Stimulated activated CD8-positive, alpha-beta memory T cell treated with anti-CD3 and anti-CD28 coated beads, Interleukin-7, amount 100 ng/mL, for 48 hours (primary cell): ENCODE data around the gene GATA6.

Experiments used
- DNase-seq, 2 donors: peaks; one replicate each; pipeline ENCODE4 v3.0.0-alpha.2; 2020; ENCODE audit warnings: low read depth in 1 of 2; ENCODE audit errors: extremely low read depth in 1 of 2

The GATA6 gene

DNA sequence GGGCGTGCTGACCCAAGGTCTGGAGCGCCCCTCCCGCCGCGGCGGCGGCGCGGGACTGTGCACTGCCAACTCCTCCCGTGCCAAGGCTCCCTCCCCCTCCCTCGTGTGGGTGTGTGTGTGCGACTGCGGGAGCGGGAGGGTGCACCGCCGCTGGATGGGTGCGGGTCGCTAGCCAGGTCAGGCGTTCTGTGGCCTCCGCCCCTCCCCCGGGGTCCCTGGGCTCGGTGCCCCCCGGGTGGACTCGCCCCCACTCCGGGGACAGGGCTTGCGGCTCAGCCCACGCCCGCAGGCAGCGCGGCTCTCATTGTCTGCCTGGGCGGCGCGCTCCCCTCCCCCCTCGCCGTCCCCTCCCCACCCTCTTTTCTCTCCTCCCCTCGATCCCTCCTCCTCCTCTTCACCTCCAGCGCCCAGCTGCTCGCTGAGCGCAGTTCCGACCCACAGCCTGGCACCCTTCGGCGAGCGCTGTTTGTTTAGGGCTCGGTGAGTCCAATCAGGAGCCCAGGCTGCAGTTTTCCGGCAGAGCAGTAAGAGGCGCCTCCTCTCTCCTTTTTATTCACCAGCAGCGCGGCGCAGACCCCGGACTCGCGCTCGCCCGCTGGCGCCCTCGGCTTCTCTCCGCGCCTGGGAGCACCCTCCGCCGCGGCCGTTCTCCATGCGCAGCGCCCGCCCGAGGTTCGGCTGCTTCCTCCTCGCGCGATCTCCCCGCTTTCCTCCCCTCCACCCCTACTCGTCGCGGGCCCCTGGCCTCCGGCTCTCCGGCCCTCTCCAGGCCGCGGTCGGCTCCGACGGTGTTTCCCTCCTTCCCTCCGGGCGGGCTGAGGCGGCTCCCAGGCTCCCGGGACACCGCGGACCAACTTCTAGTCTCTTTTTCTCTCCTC is at the start of gene GATA6:
Gene GATA6 (plus strand): TSS at position 579 of the 878 bp plus-strand sequence. CDS start 1,556 bp downstream, outside the sequence.
- peak; percentile 27 to 29 for DNase-seq

DNA sequence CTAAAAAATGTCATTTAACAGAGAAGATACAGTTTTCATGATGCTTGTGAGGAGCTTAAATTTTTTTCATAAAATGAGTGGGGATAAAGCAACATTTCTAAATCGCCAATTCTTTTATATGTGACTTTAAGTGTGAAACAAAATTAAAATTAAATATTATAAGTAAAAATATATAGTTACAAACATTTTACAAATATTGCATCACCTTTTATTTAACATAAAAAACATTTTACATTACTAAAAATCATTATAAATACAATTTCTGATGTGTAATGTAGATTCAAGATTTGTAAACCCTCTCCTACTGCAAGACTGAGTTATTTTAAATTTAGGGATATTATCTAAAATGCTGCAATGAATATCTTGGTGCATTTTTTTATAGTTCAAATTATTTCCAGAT is 44.4 kb upstream of the GATA6 start:
- no peak for DNase-seq

DNA sequence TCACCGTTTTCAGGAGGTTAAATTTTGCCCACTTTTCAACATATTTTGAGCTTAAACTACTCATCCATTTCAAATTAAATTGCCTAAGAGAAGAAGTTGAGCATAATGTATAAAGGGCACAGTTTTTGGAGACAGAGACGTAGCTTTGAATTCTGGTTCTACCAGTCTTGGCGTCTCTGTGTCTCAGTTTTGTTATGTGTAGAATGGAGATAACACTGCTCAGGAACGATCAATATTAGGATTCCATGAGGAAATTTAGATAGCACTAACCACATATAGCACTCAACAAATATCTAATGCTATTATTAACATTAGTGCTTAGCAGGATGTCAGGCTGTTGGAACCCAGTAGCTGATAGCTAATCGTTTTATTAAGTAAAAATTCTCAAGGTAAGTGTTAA is 40.4 kb upstream of the GATA6 start:
- DNase-seq = no peak

DNA sequence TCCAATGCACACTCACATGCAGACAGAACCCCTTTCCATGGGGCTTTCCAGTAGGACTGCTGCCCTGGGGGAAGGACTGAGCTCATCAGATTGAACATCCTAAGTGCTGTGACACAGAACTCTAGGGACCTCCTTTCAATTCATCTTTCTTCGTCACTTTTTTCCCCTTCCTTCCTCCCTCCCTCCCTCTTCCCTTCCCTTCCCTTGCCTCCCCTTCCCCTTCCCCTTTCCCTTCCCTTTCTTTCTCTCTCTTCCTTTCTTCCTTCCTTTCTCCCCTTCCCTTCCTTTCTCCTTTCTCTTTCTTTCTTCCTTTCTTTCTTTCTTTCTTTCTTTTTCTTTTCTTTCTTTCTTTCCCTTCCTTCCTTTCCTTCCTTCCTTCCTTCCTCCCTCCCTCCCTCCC is 39.6 kb upstream of the GATA6 start:
- no peak for DNase-seq

DNA sequence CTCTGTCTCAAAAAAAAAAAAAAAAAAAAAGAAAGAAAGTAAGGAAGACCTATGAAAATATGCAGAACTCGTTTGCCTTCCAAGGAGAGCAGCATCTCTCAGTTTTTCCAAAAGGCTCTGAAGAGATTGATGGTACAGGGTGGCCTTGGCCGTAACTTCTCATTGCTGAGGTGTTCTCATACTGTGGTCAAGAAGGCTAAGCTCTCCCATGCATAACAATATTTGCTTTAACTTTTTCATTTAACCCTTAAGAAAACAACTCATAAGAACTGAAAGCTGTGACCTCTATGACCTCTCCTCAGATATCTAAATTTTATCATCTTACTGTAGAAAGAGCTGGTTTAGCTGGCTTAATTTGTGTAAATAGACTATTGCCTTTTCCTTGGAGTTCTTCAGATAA is 37.1 kb upstream of the GATA6 start:
- DNase-seq = no peak

DNA sequence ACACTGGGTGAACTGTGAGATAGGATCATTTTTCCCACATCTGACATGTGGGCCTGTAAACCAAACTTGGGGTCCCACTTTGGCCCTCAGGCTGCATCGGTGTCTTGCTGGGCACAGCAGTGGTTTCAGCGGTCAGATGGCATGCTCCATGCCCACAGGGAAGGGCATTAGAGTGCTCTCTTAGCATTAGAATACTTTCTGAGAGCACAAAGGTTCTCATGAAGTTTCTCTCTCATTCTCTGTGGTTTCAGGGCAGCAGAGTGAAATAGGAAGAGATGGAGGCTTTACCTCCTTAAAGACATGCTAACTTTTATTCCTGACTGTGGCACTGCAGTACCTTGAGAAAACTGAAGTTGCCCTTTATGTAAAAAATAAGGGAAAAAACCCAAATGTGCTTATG is 36.6 kb upstream of the GATA6 start:
- no peak for DNase-seq

DNA sequence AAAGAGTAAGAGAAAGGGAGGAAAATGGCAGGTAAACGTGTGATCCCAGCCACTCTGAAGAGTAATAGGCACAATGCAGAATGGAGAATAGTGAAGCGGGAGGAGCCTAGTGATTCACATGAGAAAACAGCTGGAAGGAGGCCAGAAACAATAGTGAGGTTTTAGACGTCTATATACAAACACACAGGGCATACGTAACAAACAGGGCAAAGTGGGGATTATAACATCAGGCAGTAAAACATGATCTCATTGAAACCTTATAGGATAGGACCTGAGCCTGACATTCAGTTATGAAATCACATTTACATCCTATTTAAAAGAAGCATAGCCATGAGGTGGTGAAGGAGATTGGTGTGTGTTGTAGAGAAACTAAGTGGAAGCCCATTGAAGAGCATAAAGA is 33.0 kb upstream of the GATA6 start:
- DNase-seq = no peak

DNA sequence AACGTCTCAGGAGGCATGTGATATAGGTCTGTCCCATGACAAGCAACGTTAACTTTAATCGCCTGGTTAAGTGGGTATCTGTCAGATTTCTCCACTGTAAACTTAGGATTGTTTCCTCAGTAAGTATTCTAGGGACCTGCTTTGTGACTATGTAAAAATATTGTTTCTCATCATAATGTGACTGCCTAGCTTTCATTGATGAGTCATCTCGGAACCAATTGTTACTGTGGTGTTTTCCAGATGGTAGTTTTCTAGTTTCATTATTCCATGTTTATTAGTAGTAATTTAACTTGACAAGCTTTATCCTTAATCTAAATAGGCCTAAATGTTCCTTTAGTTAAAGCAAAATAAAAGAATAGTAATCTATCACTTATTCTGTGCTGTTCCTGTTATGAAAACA is 28.2 kb upstream of the GATA6 start:
- DNase-seq = no peak

DNA sequence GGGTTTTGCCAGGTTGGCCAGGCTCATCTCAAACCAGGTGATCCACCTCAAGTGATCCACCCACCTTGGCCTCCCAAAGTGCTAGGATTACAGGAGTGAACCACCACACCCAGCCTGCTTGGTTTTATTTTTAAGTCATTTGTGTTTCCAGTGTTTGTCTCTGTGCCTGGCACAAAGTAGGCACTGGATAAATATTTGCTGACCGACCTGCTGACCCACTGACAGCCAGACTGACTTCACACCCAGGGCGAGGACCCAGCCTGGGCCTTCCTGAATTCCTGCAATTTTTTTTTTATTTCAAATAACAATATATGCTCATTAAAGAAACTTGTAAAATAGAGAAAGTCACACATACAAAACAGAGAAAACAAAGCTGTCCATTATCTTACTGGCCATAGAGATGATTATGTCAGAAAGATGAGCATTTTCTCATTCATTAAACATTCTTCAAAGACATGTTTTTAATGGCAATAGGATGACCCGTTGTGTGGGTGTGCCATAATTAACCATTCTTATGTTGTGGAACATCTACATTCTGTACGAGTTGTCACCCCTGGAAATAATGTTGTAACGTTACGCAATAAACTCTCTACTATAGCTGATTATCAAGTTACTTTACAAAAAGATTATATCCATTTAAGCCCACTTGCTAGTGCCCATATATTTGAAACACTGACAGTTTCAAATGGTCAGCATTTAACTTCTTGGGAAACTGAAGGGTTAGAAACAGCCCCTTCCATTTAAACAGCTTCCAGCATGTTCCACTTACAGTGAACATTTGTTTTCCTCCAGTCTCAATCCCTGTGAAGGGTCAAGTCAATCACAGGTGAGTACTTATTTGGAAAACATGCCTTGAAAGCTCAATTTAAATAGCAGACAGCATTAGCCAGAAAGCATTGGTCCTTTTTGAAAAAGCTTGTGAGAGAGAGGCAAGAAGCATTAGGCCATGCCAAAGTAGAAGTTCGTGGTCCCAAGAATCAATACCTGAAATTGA is 25.7 kb upstream of the GATA6 start:
- no peak for DNase-seq

DNA sequence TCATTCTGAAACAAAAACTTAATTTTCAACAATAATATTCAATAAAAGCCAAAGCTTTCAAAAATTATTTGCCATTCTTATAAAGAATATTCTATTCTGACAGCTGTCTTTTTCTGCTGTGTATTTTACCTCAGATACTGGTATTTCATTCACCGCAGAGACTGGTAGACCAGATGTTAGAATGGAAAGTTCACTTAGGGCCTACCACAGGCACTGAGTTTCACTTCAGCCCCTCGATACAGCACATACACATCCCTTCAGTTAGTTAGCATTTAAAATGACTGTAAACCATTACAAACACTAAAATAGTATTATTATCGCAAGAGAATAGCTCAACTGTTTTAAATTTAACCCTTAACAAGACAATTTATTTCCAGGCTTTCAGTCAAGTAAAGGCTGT is 24.2 kb upstream of the GATA6 start:
- no peak for DNase-seq

DNA sequence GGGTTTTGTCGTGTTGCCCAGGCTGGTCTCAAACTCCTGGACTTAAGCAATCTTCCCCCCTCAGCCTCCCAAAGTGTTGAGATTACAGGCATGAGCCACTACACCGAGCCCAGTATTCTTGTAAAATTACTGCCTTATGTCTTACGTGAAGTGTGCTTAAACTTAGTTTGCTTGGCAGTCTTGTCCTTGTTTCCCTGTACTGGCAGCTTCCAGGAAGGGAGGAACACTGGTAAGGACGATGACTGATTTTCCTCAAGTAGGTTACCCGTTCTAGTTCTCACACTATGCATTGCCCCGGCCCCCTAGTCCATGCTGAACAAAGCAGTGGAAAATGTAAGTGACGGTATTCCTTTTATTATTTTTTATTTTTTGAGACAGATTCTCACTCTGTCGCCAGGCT is 19.7 kb upstream of the GATA6 start:
- DNase-seq = no peak

DNA sequence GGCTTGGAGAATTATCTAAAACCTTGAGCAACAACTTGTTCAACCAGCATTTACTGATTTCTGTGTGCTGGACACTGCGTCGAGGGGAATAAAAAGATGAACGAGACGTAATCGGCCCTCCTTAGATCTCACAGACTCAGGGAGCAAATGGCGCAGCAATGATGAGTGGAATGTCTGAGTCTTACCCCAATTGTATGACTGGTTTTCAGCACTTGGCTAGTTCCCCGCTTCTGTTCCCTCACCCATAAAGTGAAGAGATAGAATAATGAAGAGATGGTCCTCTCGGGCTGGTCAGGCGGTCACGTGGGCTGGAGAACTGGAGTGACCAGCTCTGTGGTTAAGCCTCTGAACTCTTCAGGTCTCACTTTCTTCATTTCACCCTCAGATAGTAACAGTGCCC is 17.3 kb upstream of the GATA6 start:
- no peak for DNase-seq

DNA sequence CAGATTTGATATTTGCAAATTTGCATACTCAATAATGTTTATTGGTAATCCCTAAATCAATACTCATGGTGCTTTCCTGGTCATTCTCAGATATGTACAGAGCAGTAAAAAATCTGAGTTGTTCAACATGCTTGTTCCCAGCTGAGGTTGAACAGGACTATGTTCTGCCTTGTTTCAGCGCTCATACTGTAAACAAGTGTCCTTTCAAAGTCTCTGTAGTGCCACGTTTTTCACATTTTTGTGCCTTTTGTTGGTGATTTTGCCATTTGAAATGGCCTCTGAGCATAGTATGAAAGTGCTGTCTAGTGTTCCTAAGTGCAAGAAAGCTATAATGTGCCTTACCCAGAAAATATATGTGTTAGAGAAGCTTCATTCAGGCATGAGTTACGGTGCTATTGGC is 16.0 kb upstream of the GATA6 start:
- no peak for DNase-seq

DNA sequence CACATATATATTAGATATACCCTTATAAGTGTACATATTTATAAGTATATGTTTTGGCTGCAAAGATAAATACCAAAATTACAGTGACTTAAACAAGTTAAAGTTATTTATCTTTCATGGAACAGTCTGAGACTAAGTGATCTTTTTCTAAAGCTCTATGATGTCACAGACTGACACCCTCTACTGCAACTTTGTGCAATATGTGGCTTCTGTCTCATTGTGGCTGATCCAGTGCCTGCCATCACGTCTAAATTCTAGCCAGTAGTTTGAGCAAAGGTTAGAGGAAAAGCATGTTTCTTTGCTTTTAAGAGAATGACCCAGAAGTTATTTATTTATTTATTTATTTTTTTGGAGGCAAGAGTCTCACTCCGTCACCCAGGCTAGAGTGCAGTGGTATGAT is 13.8 kb upstream of the GATA6 start:
- DNase-seq = no peak

DNA sequence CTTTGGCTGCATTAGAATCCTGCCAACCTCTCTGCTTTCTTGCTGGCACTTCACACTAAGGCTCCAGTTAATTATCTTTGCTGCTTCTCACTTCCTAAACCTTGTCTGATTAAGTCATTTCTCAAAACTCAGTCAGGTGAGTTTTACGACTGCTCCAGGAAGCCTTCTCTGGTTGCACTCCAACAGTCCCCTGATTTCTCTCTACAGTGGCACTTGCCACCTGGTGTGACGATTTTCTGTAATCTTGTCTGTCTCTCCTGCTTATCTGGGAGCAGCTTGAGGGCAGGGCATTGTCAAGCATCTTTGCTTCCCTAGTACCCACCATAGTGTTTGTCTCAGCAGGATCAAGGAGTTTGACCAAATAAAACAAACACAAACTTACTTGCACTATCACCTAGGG is 10.4 kb upstream of the GATA6 start:
- no peak for DNase-seq

DNA sequence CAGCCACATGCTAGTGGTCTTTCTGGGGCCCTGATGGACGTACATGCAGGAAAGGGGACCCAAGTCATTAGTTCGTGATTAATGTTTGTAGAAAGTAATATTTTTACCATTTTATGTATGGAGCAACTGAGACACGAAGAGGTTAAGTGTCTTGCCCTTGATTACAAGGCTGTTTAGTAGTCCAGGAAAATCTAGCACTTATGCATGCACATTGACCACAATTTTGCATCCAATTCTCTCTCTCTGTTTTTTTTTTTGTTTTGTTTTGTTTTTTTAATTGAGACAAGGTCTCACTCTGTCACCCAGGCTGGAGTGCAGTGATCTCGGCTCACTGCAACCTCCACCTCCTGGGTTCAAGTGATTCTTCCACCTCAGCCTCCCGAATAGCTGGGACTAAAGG is 8.3 kb upstream of the GATA6 start:
- no peak for DNase-seq

DNA sequence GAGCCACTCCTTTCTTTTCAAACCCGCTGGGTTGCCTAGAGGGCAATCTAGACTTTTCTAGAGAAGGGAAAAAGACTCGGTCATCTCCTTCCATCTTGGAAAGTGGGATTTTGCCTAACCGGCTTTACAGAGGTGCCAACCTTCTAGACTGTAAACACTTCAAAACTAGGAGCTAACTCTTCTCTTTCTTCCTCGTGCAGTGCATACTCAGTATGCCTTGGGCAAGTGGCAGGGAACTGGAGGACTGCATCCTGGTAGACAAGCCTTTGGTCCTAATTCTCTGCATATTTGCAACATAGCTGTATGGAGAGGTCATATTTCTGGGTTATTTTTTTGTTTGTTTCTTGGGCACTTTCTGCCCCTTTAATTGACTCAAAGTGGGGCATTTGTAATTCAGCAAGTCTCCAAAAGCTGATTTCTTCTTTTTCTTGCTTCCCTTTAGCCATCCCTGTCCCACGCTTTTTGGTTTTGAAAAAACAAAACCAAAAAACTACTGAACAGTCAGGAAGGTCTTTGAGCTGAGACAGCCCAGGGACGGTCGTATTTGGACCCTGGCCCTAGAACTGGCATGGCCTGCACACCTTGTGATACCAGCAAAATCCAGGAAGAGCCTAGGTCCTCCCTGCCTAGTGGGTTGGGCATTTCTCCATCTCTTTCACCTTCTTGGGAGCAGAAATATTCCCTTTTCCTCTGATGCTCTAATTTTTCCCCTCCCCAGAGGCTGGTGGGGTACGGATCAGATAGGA is 5.8 kb upstream of the GATA6 start:
- DNase-seq = no peak

DNA sequence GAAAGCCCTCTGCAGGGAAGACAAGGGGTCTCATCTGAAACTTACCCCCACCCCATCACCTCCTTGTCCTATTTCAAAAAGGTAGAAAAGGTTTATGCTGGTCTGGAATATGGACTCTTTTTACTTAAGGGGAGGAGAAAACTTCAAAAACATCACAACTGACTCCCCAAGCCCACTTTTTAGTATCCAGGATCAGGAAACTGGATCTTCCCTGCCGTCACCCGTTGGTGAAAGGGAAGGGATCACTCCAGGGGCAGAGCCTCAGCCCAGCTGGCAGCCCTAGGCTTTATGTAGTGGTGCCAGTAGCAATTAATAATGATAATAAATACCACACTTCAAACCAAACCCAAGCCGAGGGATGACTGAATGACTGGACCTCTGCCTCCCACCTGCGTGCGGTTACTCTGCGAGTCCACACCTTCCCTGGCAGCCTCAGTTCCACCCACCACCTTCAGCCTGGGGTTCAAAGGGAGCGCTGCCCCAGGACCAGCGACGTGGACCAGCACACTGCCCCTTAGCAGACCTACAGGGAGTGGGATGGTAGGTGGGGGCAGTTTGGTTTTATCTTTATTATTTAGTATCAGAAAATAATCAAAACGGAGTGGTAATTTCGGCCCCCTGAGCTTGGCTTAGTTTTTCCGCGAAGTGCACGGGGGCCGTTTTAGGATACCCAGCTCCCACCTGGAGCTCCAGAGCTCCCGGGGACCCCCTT is 4.9 kb upstream of the GATA6 start:
- no peak for DNase-seq

DNA sequence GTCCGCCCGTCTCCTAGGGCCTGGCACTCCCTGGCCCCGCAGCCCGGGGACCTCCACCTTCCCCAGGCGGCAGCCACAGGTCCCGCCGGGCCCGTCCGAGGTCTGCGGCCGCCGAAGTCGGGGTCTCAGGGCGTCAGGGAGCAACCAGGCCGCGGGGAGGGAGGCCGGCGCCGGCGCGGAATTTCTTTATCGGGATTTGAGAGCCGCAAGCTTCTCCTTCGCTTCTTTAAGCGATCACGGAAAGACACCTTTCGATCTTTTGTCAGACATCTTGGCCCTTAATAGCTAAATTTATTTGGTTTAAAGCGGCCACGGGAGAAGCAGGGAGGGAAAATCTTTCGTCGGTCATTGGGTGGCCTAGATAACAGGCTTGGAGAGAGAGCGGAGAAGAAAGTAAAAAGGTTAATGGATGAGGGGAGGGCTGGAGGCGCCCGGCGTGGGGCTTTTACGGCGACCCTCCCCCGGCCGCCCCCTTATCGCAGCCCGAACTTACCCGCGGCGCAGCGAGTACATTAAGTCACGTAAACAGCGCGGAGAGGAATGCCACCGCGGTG is 4.3 kb upstream of the GATA6 start:
- no peak for DNase-seq

DNA sequence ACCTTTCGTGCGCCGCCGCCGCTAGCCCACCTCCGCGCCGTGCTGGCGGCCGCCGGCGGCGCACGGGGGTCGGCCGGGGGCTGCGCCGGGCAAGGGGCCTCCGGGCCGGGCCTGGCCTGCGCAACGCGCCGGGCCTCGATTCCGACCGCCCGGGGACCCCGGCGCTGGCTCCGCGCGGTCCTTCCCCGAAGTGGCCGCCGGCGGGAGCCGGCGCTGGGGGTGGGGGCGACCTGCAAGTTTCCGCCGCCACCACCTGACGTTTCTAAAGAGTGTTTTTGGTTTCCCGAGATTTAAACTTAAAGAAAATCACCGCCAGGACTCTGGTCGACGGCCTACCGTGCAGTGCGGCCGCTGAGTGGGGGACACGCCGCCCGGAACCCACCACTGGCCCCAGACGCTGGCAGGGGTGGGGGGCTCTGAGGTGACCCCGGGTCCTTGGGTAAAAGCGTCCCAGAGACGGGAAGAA is 3.8 kb upstream of the GATA6 start:
- no peak for DNase-seq
